Kidney (tissue), 14 donors: Measurements from ENCODE around the gene QRFP. TPM values are rescaled to one million over a fixed set of nuclear protein-coding genes. Genes with fewer than 3 reads are reported as not detected.

Experiments used
- DNase-seq, 5 donors: peaks; one replicate each; pipeline ENCODE4 v3.0.0-alpha.2; 2013 to 2020
- FAIRE-seq: peaks from 2 replicates; lab custom pipeline; 2012; peaks lifted over from hg19 to GRCh38; lab: Jason Lieb, UNC
- H3K27ac ChIP-seq, 2 donors: one replicate each; pipeline ENCODE4 v1.7.0; 2013; ENCODE audit warnings: low read depth in 2 of 2, low read length in 2 of 2, inconsistent platforms in 1 of 2
- H3K27me3 ChIP-seq: one replicate; pipeline ENCODE4 v1.7.1; 2013; ENCODE audit warnings: low read length, inconsistent platforms; ENCODE audit not compliant: control insufficient read depth, insufficient read depth
- H3K36me3 ChIP-seq, 3 donors: one replicate each; pipeline versions ENCODE4 v1.7.0 to v1.7.1; 2013; ENCODE audit warnings: low read length in 3 of 3, control low read depth in 1 of 3, inconsistent platforms in 1 of 3; ENCODE audit not compliant: insufficient read depth in 3 of 3, control insufficient read depth in 2 of 3
- H3K4me1 ChIP-seq, 3 donors: one replicate each; pipeline versions ENCODE4 v1.7.0 to v1.7.1; 2013; ENCODE audit warnings: low read length in 3 of 3, inconsistent platforms in 1 of 3, low read depth in 1 of 3; ENCODE audit not compliant: control insufficient read depth in 2 of 3, insufficient read depth in 2 of 3
- H3K4me3 ChIP-seq, 3 donors: one replicate each; pipeline versions ENCODE4 v1.7.0 to v1.8.1; 2013; ENCODE audit warnings: low read length in 3 of 3, control low read depth in 1 of 3, inconsistent platforms in 1 of 3
- H3K9ac ChIP-seq, 3 donors: one replicate each; pipeline versions ENCODE4 v1.7.0 to v1.7.1; 2013; ENCODE audit warnings: low read length in 3 of 3, control low read depth in 1 of 3, inconsistent platforms in 1 of 3
- H3K9me3 ChIP-seq, 3 donors: one replicate each; pipeline versions ENCODE4 v1.7.0 to v1.7.1; 2013; ENCODE audit warnings: low read length in 3 of 3, control low read depth in 1 of 3, inconsistent platforms in 1 of 3; ENCODE audit not compliant: control insufficient read depth in 2 of 3, insufficient read depth in 1 of 3
- CTCF ChIP-seq: IDR thresholded peaks from 3 replicates; pipeline ENCODE4 v1.5.1; 2012; ENCODE audit warnings: mild to moderate bottlenecking, moderate library complexity, borderline replicate concordance; ENCODE audit not compliant: insufficient read depth; ENCODE audit errors: extremely low read depth
- intact Hi-C: fragments of 100-400 bp; cut with DNase I; formaldehyde crosslinking; loops from one replicate; pipeline ENCODE4 v1.11.1; 2022
- polyA plus RNA-seq: library from polyadenylated mRNA; stranded (reverse); fragments of 350-450 nt; fragmentation: Illumina TruSeq; extraction: RNeasy Lipid Tissue Mini Kit (QIAGEN cat#74804); gene quantifications from one replicate; pipeline ENCODE4 v1.2.3, GENCODE V29; 2014; ENCODE audit warnings: low read depth, low replicate concordance; ENCODE audit not compliant: insufficient read depth
- total RNA-seq: library from RNA; stranded (reverse); fragmentation: NEBNext Ultra II Directional; extraction: Animal tissue kit (Norgen Biotek cat#: 25700); gene quantifications from one replicate; pipeline ENCODE4 v1.2.1, GENCODE V29; 2021
- donor health status: control.
- donor health status: control.
- donor health status: control.
- donor health status: control.
- donor health status: control.
- donor health status: DM: yes; HTN: yes; CAD: no.
- donor health status: Normal renal cell carcinoma (clear cell type).

Gene QRFP
- total and polyA plus RNA-seq, 2 donors from 2014 or later: not detected

DNA sequence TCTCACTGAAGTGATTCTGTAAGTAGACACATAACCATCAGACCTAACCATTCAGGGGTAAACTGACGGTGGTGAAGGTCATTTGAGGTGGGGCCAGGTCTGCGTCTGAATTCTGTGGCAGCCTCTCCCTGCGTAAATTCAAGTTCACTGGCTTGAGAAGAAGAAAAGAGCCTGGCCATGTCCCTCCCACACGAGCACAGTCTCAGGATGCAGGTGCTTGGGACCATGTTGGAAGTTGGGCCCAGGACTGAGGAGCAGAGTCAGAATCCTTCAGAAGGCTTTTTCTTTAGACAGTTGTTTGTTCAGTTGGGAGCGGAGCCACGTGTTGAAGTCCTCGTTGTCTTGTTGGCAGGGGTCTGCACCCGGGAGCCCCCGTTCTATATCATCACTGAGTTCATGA lies 24.1 kb downstream of the QRFP start:
- no peaks in the 10 kb centered on the region for H3K27me3 ChIP-seq
- no peaks in the 10 kb centered on the region for H3K9me3 ChIP-seq
- TF ChIP-seq CTCF: no peak
- no peak overlapping the region for H3K9ac ChIP-seq
- DNase-seq: peak in 1 of 5 donors; percentile 14
- H3K4me1 ChIP-seq: peaks cover 0 to 31% (median 17%) of the 10 kb centered on the region in 3 donors
- FAIRE-seq: no peak
- intact Hi-C loops: no loop called here
- no peak overlapping the region for H3K27ac ChIP-seq
- no peak overlapping the region for H3K4me3 ChIP-seq
- peaks cover 5 to 38% (median 25%) of the 10 kb centered on the region in 3 donors for H3K36me3 ChIP-seq

- H3K27me3 ChIP-seq: no peaks in the 10 kb centered on the region
- no peak overlapping the region for H3K4me3 ChIP-seq
- peaks cover 5 to 38% (median 25%) of the 10 kb centered on the region in 3 donors for H3K36me3 ChIP-seq
- TF ChIP-seq CTCF: no peak
- H3K9ac ChIP-seq: no peak overlapping the region
- intact Hi-C loops: no loop called here
- no peaks in the 10 kb centered on the region for H3K9me3 ChIP-seq
- peaks cover 0 to 31% (median 17%) of the 10 kb centered on the region in 3 donors for H3K4me1 ChIP-seq
- FAIRE-seq (no peak), DNase-seq (peak in 1 of 5 donors; percentile 32)
- H3K27ac ChIP-seq: no peak overlapping the region
Observed at GRCh38 chr9:130872093-130872492, 24.5 kb downstream of the QRFP start.

DNA sequence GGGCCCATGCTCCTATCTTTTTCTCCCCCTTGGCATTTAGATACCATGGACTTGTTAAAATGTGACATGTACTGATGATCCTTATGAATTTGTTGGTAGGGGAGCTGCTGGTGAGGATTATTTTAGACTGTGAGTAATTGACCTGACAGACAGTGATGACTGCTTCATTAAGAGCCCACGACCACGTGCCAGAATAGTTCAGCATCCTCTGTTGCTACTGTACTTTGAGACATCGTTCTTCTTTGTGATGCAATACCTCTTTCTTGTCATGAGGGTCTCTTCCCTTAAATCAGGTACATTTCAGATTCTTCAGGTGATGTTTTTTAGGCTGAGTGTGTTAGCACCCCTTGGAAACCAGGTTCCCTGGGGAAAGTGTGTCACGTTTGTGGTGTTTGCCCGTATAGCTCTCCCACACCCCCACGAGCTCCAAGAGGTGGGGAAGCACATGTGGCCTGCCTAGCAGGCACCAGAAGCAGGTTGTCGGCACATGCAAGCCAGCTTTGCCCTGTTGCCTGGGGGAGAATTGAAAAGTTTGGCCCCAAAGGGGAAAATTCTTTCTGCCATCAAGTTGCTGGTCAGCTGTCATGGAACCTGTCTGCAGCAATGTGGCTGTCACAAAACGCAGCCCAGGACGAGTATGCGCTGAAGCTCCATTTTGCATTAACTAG lies 25.1 kb downstream of the QRFP start:
- H3K9ac ChIP-seq: no peak overlapping the region
- peaks cover 0 to 31% (median 17%) of the 10 kb centered on the region in 3 donors for H3K4me1 ChIP-seq
- no peaks in the 10 kb centered on the region for H3K9me3 ChIP-seq
- H3K4me3 ChIP-seq: no peak overlapping the region
- intact Hi-C loops: no loop called here
- H3K27me3 ChIP-seq: no peaks in the 10 kb centered on the region
- H3K36me3 ChIP-seq: peaks cover 5 to 38% (median 25%) of the 10 kb centered on the region in 3 donors
- DNase-seq (peak in 1 of 5 donors; percentile 27), FAIRE-seq (no peak)
- TF ChIP-seq CTCF: no peak
- H3K27ac ChIP-seq: no peak overlapping the region
